Astrocyte (in vitro differentiated cells and primary cell): ENCODE measurements around the gene ODF4. TPM values are rescaled to one million over a fixed set of nuclear protein-coding genes. Genes with fewer than 3 reads are reported as not detected.

ENCODE experiments used
- DNase-seq: peaks from one replicate; pipeline ENCODE4 v3.0.0-alpha.2; 2010; ENCODE audit warnings: low read depth
- FAIRE-seq: peaks from 2 replicates; lab custom pipeline; 2011; peaks lifted over from hg19 to GRCh38; lab: Jason Lieb, UNC
- H2AFZ ChIP-seq: 2 replicates; pipeline ENCODE4 v1.6.0; 2012; ENCODE audit warnings: low read depth, low read length, inconsistent platforms
- H3K27ac ChIP-seq: 2 replicates; pipeline ENCODE4 v1.5.1; 2011; ENCODE audit warnings: low read depth, low read length, inconsistent platforms
- H3K27me3 ChIP-seq: 2 replicates; pipeline ENCODE4 v1.6.0; 2011; ENCODE audit warnings: low read length, inconsistent platforms; ENCODE audit not compliant: insufficient read depth
- H3K36me3 ChIP-seq: 2 replicates; pipeline ENCODE4 v1.5.1; 2011; ENCODE audit warnings: low read length, inconsistent platforms; ENCODE audit not compliant: insufficient read depth
- H3K4me1 ChIP-seq: 2 replicates; pipeline ENCODE4 v1.5.1; 2011; ENCODE audit warnings: low read length, inconsistent platforms; ENCODE audit not compliant: insufficient read depth
- H3K4me2 ChIP-seq: 2 replicates; pipeline ENCODE4 v1.6.0; 2012; ENCODE audit warnings: low read length, inconsistent platforms
- H3K4me3 ChIP-seq: 2 replicates; pipeline ENCODE4 v1.5.1; 2011; ENCODE audit warnings: low read depth, mild to moderate bottlenecking, low read length, inconsistent platforms; ENCODE audit not compliant: insufficient read depth
- H3K79me2 ChIP-seq: 2 replicates; pipeline ENCODE4 v1.6.0; 2012; ENCODE audit warnings: mild to moderate bottlenecking, low read length, inconsistent platforms; ENCODE audit not compliant: insufficient read depth
- H3K9ac ChIP-seq: 2 replicates; pipeline ENCODE4 v1.6.0; 2012; ENCODE audit warnings: mild to moderate bottlenecking, low read length, inconsistent platforms
- H3K9me3 ChIP-seq: 2 replicates; pipeline ENCODE4 v1.5.1; 2012; ENCODE audit warnings: low read depth, mild to moderate bottlenecking, low read length, inconsistent platforms; ENCODE audit not compliant: insufficient read depth
- H4K20me1 ChIP-seq: 2 replicates; pipeline ENCODE4 v1.6.0; 2012; ENCODE audit warnings: low read length, inconsistent platforms; ENCODE audit not compliant: insufficient read depth
- H3K27ac Mint-ChIP-seq: one replicate; pipeline ENCODE4 v1.8.0; 2021; ENCODE audit warnings: mild to moderate bottlenecking, mixed read lengths; ENCODE audit not compliant: unreplicated experiment
- H3K27me3 Mint-ChIP-seq: one replicate; pipeline ENCODE4 v1.8.0; 2021; ENCODE audit warnings: low read depth, mixed read lengths; ENCODE audit not compliant: unreplicated experiment
- H3K36me3 Mint-ChIP-seq: one replicate; pipeline ENCODE4 v1.8.0; 2021; ENCODE audit warnings: low read depth, mixed read lengths; ENCODE audit not compliant: unreplicated experiment
- H3K4me1 Mint-ChIP-seq: one replicate; pipeline ENCODE4 v1.8.0; 2021; ENCODE audit warnings: low read depth, mixed read lengths; ENCODE audit not compliant: unreplicated experiment
- H3K4me3 Mint-ChIP-seq: one replicate; pipeline ENCODE4 v1.8.0; 2021; ENCODE audit warnings: mild to moderate bottlenecking, moderate library complexity, mixed read lengths; ENCODE audit not compliant: unreplicated experiment
- H3K9me3 Mint-ChIP-seq: one replicate; pipeline ENCODE4 v1.8.0; 2021; ENCODE audit warnings: mild to moderate bottlenecking, mixed read lengths; ENCODE audit not compliant: unreplicated experiment
- CTCF ChIP-seq: IDR thresholded peaks from 2 replicates; pipeline ENCODE4 v1.5.1; 2011; ENCODE audit warnings: low read depth, mild to moderate bottlenecking, inconsistent platforms, low read length, moderate library complexity; ENCODE audit not compliant: insufficient read depth
- EZH2 ChIP-seq: IDR thresholded peaks from 2 replicates; pipeline ENCODE4 v1.6.1; 2012; ENCODE audit warnings: mild to moderate bottlenecking, low read length, inconsistent platforms; ENCODE audit not compliant: insufficient read depth
- total RNA-seq: library from RNA; stranded (reverse); gene quantifications from 2 replicates; pipeline ENCODE4 v1.2.1, GENCODE V29; 2021

Gene ODF4
- total RNA-seq, 1 donor from 2014 or later, result not detected

- Mint-ChIP-seq H3K27me3 (peaks cover 24% of the 10 kb centered on the region), H3K36me3 (no peaks in the 10 kb centered on the region), H3K4me3 (no peak overlapping the region), H3K27ac (no peak overlapping the region), H3K4me1 (no peaks in the 10 kb centered on the region), H3K9me3 (peaks cover 2% of the 10 kb centered on the region)
- Histone ChIP-seq H3K27ac (no peak overlapping the region), H3K36me3 (no peaks in the 10 kb centered on the region), H2AFZ (no peak overlapping the region), H3K79me2 (no peaks in the 10 kb centered on the region), H3K27me3 (peaks cover 9% of the 10 kb centered on the region), H3K9ac (no peak overlapping the region), H4K20me1 (no peaks in the 10 kb centered on the region), H3K4me2 (no peak overlapping the region), H3K9me3 (no peaks in the 10 kb centered on the region), H3K4me3 (no peak overlapping the region), H3K4me1 (peaks cover 14% of the 10 kb centered on the region)
- TF ChIP-seq CTCF (no peak), EZH2 (no peak)
- FAIRE-seq (no peak), DNase-seq (no peak)
These were observed 52.6 kb downstream of the ODF4 start for GRCh38 chr17:8392274-8392673.

GRCh38 chr17:8392674-8393469 is 53.2 kb downstream of the ODF4 start:
- Mint-ChIP-seq H3K9me3 (peaks cover 2% of the 10 kb centered on the region), H3K36me3 (no peaks in the 10 kb centered on the region), H3K27ac (no peak overlapping the region), H3K4me3 (no peak overlapping the region), H3K4me1 (no peaks in the 10 kb centered on the region), H3K27me3 (peaks cover 28% of the 10 kb centered on the region)
- Histone ChIP-seq H3K4me3 (no peak overlapping the region), H3K9me3 (no peaks in the 10 kb centered on the region), H3K4me1 (peaks cover 14% of the 10 kb centered on the region), H3K9ac (peak overlapping the region; percentile 1), H3K27ac (no peak overlapping the region), H4K20me1 (no peaks in the 10 kb centered on the region), H3K4me2 (no peak overlapping the region), H3K79me2 (no peaks in the 10 kb centered on the region), H3K36me3 (no peaks in the 10 kb centered on the region), H3K27me3 (peaks cover 10% of the 10 kb centered on the region), H2AFZ (no peak overlapping the region)
- TF ChIP-seq CTCF, result no peak
- TF ChIP-seq EZH2, result no peak
- DNase-seq, result no peak
- FAIRE-seq, result no peak
